GM23338 (cell line): ENCODE data around the gene H1-8. TPM values are rescaled to one million over a fixed set of nuclear protein-coding genes. Genes with fewer than 3 reads are reported as not detected.

Experiments
- ATAC-seq: fragments of 200-7000 bp; cut with Tn5 transposase; 3 replicates; pipeline ENCODE4 v1.9.1; 2020
- DNase-seq: peaks from one replicate; pipeline ENCODE4 v3.0.0-alpha.2; 2015; ENCODE audit warnings: low spot score
- H2AFZ ChIP-seq: fragments of 200-600 bp; sonication (generic); 2 replicates; pipeline ENCODE4 v1.8.0; 2016; ENCODE audit warnings: antibody characterized with exemption, mild to moderate bottlenecking, moderate library complexity
- H3F3A ChIP-seq: fragments of 200-600 bp; sonication (generic); replicated peaks from 2 replicates; pipeline ENCODE4 v1.8.0; 2017; ENCODE audit warnings: antibody characterized with exemption, mixed run types, low read depth
- H3K27ac ChIP-seq: fragments of 200-600 bp; sonication (generic); 2 replicates; pipeline ENCODE4 v1.6.1; 2016; ENCODE audit warnings: low read depth
- H3K27me3 ChIP-seq: fragments of 200-600 bp; sonication (generic); 2 replicates; pipeline ENCODE4 v1.8.0; 2016; ENCODE audit warnings: mild to moderate bottlenecking, mixed run types, moderate library complexity; ENCODE audit not compliant: insufficient read depth
- H3K36me3 ChIP-seq: fragments of 200-600 bp; sonication (generic); 2 replicates; pipeline ENCODE4 v1.8.0; 2016; ENCODE audit warnings: mild to moderate bottlenecking; ENCODE audit not compliant: insufficient read depth
- H3K4me1 ChIP-seq: fragments of 200-600 bp; sonication (generic); 2 replicates; pipeline ENCODE4 v1.8.0; 2016; ENCODE audit warnings: mild to moderate bottlenecking, moderate library complexity; ENCODE audit not compliant: insufficient read depth
- H3K4me2 ChIP-seq: fragments of 200-600 bp; sonication (generic); 2 replicates; pipeline ENCODE4 v1.7.1; 2017; ENCODE audit warnings: mixed run types
- H3K4me3 ChIP-seq: fragments of 200-600 bp; sonication (generic); 2 replicates; pipeline ENCODE4 v1.6.1; 2016; ENCODE audit warnings: mixed run types
- H3K79me2 ChIP-seq: fragments of 200-600 bp; sonication (generic); replicated peaks from 2 replicates; pipeline ENCODE4 v1.8.0; 2017; ENCODE audit warnings: mild to moderate bottlenecking; ENCODE audit not compliant: insufficient read depth
- H3K9me2 ChIP-seq: fragments of 200-600 bp; sonication (generic); 2 replicates; pipeline ENCODE4 v1.8.0; 2017; ENCODE audit not compliant: insufficient read depth
- H4K20me1 ChIP-seq: fragments of 200-600 bp; sonication (generic); replicated peaks from 2 replicates; pipeline ENCODE4 v1.8.0; 2017; ENCODE audit warnings: mild to moderate bottlenecking; ENCODE audit not compliant: insufficient read depth
- H3K27ac Mint-ChIP-seq: 2 replicates; pipeline ENCODE4 v1.8.0; 2020; ENCODE audit warnings: inconsistent platforms, mild to moderate bottlenecking, moderate library complexity, mixed read lengths
- H3K27me3 Mint-ChIP-seq: 3 replicates; pipeline ENCODE4 v1.8.0; 2022; ENCODE audit warnings: low read depth, mild to moderate bottlenecking, moderate library complexity, mixed read lengths, inconsistent platforms; ENCODE audit not compliant: insufficient read depth, poor library complexity
- H3K36me3 Mint-ChIP-seq: 3 replicates; pipeline ENCODE4 v1.8.0; 2021; ENCODE audit warnings: low read depth, mild to moderate bottlenecking, inconsistent platforms, moderate library complexity, mixed read lengths
- H3K4me1 Mint-ChIP-seq: 3 replicates; pipeline ENCODE4 v1.8.0; 2020; ENCODE audit warnings: mild to moderate bottlenecking, inconsistent platforms, mixed read lengths
- H3K4me3 Mint-ChIP-seq: 3 replicates; pipeline ENCODE4 v1.8.0; 2021; ENCODE audit warnings: moderate library complexity, mild to moderate bottlenecking, inconsistent platforms, mixed read lengths
- H3K9me3 Mint-ChIP-seq: 3 replicates; pipeline ENCODE4 v1.8.0; 2020; ENCODE audit warnings: moderate library complexity, mild to moderate bottlenecking, inconsistent platforms, mixed read lengths
- CREB1 ChIP-seq: fragments of 250-450 bp; sonication (Bioruptor Pico); IDR thresholded peaks from 2 replicates; pipeline ENCODE4 v1.5.0; 2020; ENCODE audit warnings: low read depth, mild to moderate bottlenecking, moderate library complexity
- CTCF ChIP-seq, 2 experiments: fragments of 200-600 bp in 1 of 2; sonication (generic) in 1 of 2; conservative IDR thresholded peaks; 2 replicates each; pipeline versions ENCODE4 v1.5.1 to v1.6.1; 2016 to 2017; ENCODE audit warnings: antibody characterized with exemption in 2 of 2, low read depth in 2 of 2, mild to moderate bottlenecking in 2 of 2, moderate library complexity in 1 of 2
- ETS1 ChIP-seq: IDR thresholded peaks from 2 replicates; pipeline ENCODE4 v1.6.1; 2016; ENCODE audit warnings: antibody characterized with exemption
- EZH2 ChIP-seq: fragments of 200-600 bp; sonication (generic); IDR thresholded peaks from one replicate; pipeline ENCODE4 v1.8.0; 2017; ENCODE audit warnings: antibody characterized with exemption, mild to moderate bottlenecking, low read depth; ENCODE audit not compliant: unreplicated experiment
- EZH2phosphoT487 ChIP-seq: fragments of 200-600 bp; sonication (generic); IDR thresholded peaks from one replicate; pipeline ENCODE4 v1.8.1; 2018; ENCODE audit warnings: antibody characterized with exemption; ENCODE audit not compliant: unreplicated experiment
- JUNB ChIP-seq: IDR thresholded peaks from one replicate; pipeline ENCODE4 v1.6.1; 2016; ENCODE audit warnings: antibody characterized with exemption; ENCODE audit not compliant: unreplicated experiment
- NANOG ChIP-seq: IDR thresholded peaks from 2 replicates; pipeline ENCODE4 v1.6.1; 2016; ENCODE audit warnings: antibody characterized with exemption, borderline replicate concordance
- POLR2AphosphoS5 ChIP-seq: IDR thresholded peaks from 2 replicates; pipeline ENCODE4 v1.6.1; 2016; ENCODE audit warnings: antibody characterized with exemption, low read depth
- REST ChIP-seq: IDR thresholded peaks from one replicate; pipeline ENCODE4 v1.6.1; 2018; ENCODE audit warnings: antibody characterized with exemption; ENCODE audit not compliant: unreplicated experiment
- STAT1 ChIP-seq: IDR thresholded peaks from one replicate; pipeline ENCODE4 v1.6.1; 2016; ENCODE audit warnings: antibody characterized with exemption; ENCODE audit not compliant: unreplicated experiment
- ZNF114 ChIP-seq: fragments of 250-450 bp; sonication (Bioruptor Pico); IDR thresholded peaks from 2 replicates; pipeline ENCODE4 v1.5.0; 2020; ENCODE audit warnings: mild to moderate bottlenecking, moderate library complexity
- ZNF331 ChIP-seq: fragments of 250-450 bp; sonication (Bioruptor Pico); IDR thresholded peaks from 2 replicates; pipeline ENCODE4 v1.5.0; 2020; ENCODE audit warnings: low read depth, mild to moderate bottlenecking, moderate library complexity
- ZNF462 ChIP-seq: fragments of 250-450 bp; sonication (Bioruptor Pico); IDR thresholded peaks from 2 replicates; pipeline ENCODE4 v1.5.0; 2020; ENCODE audit warnings: mild to moderate bottlenecking, moderate library complexity
- polyA plus RNA-seq: library from polyadenylated mRNA; unstranded; fragments of >200 nt; fragmentation: Nextera tagmentation; extraction: Ambion mirVana; gene quantifications from 2 replicates; pipeline ENCODE4 v1.2.1, GENCODE V29; 2016
- total RNA-seq: library from RNA; depleted of rRNA; stranded (reverse); fragments of >200 nt; shearing (Covaris generic); gene quantifications from 2 replicates; pipeline ENCODE4 v1.2.3, GENCODE V29; 2014

The H1-8 gene
- total and polyA plus RNA-seq, 2 experiments from 2014 or later, result not detected

GRCh38 chr3:129534428-129535027, 8.4 kb upstream of the H1-8 start:
- H3K9me3 Mint-ChIP-seq, result no peaks in the 10 kb centered on the region
- no peaks in the 10 kb centered on the region for H4K20me1 ChIP-seq
- H3K36me3 Mint-ChIP-seq, result no peaks in the 10 kb centered on the region; the same call in 2 of the 3 replicates
- no peak overlapping the region for H3K4me3 ChIP-seq
- peak; percentile 36 for DNase-seq
- no peak overlapping the region for H3K4me3 Mint-ChIP-seq
- peaks cover 44% of the 10 kb centered on the region for H3K4me1 Mint-ChIP-seq
- no peaks in the 10 kb centered on the region for H3K27me3 ChIP-seq
- no peak overlapping the region for H3K27ac Mint-ChIP-seq
- H3K27ac ChIP-seq, result no peak overlapping the region
- no peak for TF ChIP-seq ETS1
- TF ChIP-seq POLR2AphosphoS5, result no peak
- no peak for TF ChIP-seq ZNF114 (CRISPR knock-in tag)
- TF ChIP-seq CTCF (conservative IDR thresholded peaks at IDR 0.05; ENCODE audit: low read depth in 2 of 2), result no peak
- TF ChIP-seq EZH2, result no peak
- no peak for TF ChIP-seq ZNF462 (CRISPR knock-in tag)
- TF ChIP-seq CREB1 (CRISPR knock-in tag), result no peak
- no peak for TF ChIP-seq ZNF331 (CRISPR knock-in tag)
- no peak for TF ChIP-seq JUNB
- no peak for TF ChIP-seq NANOG
- TF ChIP-seq REST, result no peak
- no peak for TF ChIP-seq STAT1
- no peak for TF ChIP-seq EZH2phosphoT487
- H3K9me2 ChIP-seq, result peaks cover 11% of the 10 kb centered on the region; the same call in 1 of the 2 replicates
- no peaks in the 10 kb centered on the region for H3F3A ChIP-seq
- peaks cover 21% of the 10 kb centered on the region; the same call in 1 of the 2 replicates for H3K4me1 ChIP-seq
- H3K79me2 ChIP-seq, result no peaks in the 10 kb centered on the region
- H3K27me3 Mint-ChIP-seq, result peaks cover 17% of the 10 kb centered on the region
- no peak overlapping the region; the same call in 1 of the 2 replicates for H3K4me2 ChIP-seq
- ATAC-seq, result no peak
- no peak overlapping the region for H2AFZ ChIP-seq
- no peaks in the 10 kb centered on the region for H3K36me3 ChIP-seq
